ENCODE measurements around the gene GYS1. TPM values are rescaled to one million over a fixed set of nuclear protein-coding genes. Genes with fewer than 3 reads are reported as not detected.
"Not testable (repeated sequence)": the region's sequence is repeated elsewhere in the genome, so short reads cannot be mapped to it uniquely, and the experiment has no call there.

GYS1 gene
- total RNA-seq, 2 donors from 2014 or later = 28.0 to 39.5 TPM

DNA sequence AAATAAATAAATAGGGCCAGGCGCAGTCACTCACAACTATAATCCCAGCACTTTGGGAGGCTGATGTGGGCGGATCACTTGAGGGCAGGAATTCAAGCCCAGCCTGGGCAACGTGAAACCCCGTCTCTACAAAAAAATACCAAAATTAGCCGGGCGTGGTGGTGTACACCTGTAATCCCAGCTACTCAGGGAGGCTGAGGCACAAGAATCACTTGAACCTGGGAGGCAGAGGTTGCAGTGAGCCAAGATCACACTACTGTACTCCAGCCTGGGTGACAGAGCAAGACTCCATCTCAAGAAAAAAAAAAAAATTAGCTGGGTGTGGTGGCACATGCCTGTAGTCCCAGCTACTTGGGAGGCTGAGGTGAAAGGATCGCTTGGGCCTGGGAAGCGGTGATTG is 67.2 kb downstream of the GYS1 start:
- intact Hi-C loops (cut with DNase I); DNase-seq (ENCODE audit: low spot score): not testable (repeated sequence)

DNA sequence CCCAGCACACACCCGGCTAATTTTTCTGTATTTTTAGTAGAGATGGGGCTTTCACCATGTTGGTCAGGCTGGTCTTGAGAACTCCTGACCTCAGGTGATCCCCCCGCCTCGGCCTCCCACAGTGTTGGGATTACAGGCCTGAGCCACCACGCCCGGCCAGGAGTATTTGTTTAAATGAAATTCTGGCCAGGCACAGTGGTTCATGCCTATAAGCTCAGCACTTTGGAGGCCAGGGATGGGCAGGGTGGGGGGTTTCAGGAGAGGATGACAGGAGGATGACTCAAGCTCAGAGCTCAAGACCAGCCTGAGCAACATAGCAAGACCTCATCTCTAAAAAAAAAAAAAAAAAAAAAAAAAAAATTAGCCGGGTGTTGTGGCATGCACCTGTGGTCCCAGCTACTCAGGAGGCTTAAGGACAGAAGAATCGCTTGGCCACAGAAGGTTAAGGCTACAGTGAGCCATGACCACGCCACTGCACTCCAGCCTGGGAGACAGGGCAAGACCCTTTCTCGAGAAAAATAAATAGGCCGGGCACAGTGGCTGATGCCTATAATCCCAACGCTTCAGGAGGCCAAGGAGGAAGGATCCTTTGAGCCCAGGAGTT is 67.8 kb downstream of the GYS1 start:
- no peak for DNase-seq (ENCODE audit: low spot score)
- intact Hi-C loops (cut with DNase I) = no loop called here

DNA sequence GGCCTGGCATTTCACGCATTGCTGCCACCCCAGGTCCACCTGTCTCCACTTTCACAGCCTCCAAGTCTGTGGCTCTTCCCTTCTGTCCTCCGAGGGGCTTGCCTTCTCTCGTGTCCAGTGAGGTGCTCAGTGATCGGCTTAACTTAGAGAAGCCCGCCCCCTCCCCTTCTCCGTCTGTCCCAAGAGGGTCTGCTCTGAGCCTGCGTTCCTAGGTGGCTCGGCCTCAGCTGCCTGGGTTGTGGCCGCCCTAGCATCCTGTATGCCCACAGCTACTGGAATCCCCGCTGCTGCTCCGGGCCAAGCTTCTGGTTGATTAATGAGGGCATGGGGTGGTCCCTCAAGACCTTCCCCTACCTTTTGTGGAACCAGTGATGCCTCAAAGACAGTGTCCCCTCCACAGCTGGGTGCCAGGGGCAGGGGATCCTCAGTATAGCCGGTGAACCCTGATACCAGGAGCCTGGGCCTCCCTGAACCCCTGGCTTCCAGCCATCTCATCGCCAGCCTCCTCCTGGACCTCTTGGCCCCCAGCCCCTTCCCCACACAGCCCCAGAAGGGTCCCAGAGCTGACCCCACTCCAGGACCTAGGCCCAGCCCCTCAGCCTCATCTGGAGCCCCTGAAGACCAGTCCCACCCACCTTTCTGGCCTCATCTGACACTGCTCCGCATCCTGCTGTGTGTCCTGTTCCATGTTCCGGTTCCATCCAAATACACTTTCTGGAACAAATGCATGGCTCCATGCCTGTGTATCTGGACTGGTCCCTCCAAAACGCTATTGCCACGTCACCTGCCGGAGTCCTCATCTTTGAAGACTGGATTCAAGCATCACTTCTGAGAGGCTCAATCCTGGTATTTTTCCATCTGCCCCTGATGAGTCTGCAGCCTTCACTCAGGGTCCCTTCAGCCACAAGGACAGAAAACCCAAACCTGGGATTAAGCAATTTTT is 70.3 kb downstream of the GYS1 start:
- intact Hi-C loops (cut with DNase I) = no loop called here
- DNase-seq (ENCODE audit: low spot score) = no peak

DNA sequence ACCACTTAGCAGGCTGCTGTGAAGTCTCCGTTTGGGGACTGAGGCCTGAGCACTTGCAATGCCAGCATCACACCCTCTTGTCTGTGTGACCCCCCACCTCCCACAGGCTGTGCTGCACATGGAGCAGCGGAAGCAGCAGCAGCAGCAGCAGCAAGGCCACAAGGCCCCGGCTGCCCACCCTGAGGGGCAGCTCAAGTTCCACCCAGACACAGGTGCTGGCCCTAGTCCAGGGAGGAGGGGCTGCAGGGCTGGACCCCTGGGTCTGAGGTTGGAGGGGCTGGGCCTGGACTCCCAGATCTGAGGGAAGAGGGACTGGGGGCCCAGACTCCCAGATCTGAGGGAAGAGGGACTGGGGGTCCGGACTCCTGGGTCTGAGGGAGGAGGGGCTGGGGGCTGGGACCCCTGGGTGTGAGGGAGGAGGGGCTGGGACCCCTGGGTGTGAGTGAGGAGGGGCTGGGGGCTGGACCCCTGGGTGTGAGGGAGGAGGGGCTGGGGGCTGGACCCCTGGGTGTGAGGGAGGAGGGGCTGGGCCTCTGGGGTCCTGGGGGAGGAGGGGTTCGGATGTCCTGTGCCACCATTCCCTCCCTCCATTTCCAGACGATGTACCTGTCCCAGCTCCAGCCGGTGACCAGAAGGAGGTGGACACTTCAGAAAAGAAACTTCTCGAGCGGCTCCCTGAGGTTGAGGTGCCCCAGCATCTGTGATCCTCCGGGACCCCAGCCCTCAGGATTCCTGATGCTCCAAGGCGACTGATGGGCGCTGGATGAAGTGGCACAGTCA is 71.2 kb downstream of the GYS1 start:
- DNase-seq (ENCODE audit: low spot score) = no peak
- intact Hi-C loops (cut with DNase I) = no loop called here

- intact Hi-C loops (cut with DNase I) = no loop called here
- DNase-seq (ENCODE audit: low spot score) = no peak
These were observed 72.2 kb downstream of the GYS1 start for GRCh38 chr19:48920949-48921348.

- intact Hi-C loops (cut with DNase I); DNase-seq (ENCODE audit: low spot score): not testable (repeated sequence)
These were observed 73.8 kb downstream of the GYS1 start for GRCh38 chr19:48919271-48919670.

DNA sequence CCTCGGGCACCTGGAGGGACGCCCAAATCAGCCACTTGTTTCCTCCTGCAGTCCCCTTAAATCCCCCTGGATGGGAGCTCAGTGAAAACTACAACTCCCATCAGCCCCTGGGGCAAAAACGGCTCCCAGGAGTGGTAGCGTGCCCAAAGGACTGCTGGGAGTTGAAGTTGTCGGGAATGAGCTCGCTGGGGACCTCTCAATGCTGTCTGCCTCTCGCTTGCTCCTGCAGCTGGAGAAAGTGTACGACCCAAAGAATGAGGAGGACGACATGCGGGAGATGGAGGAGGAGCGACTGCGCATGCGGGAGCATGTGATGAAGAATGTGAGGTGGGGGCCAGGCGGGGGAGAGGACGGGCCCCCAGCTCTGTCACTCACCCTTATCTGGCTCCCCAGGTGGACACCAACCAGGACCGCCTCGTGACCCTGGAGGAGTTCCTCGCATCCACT is 74.3 kb downstream of the GYS1 start:
- DNase-seq (ENCODE audit: low spot score) = no peak
- intact Hi-C loops (cut with DNase I) = no loop called here

Small RNA genes within 50 kb of the gene (microRNA-seq; reads per million reads assigned to microRNA genes)
- 0 to 0.26 reads per million in 2 donors for gene MIR6798 (ENCODE audit: borderline microRNAs expressed in 2 of 2)

Other genes starting within 250 kb of the GYS1 start
- under 1 TPM; 0.52 to 0.56 TPM for gene IZUMO1, start 246.4 kb downstream of the GYS1 start, total RNA-seq
- gene FUT1, start 240.7 kb downstream of the GYS1 start, total RNA-seq = 1 to 10 TPM; 1.5 to 2.1 TPM
- gene FGF21, start 237.8 kb downstream of the GYS1 start, total RNA-seq = not detected
- 10 to 100 TPM; 21.7 to 24.9 TPM for gene BCAT2, start 182.3 kb downstream of the GYS1 start, total RNA-seq
- gene HSD17B14, start 156.8 kb downstream of the GYS1 start, total RNA-seq = 1 to 10 TPM; 5.6 to 6.6 TPM
- gene PLEKHA4, start 124.7 kb downstream of the GYS1 start, total RNA-seq = 10 to 100 TPM; 91.0 to 91.2 TPM
- gene PPP1R15A, start 120.9 kb downstream of the GYS1 start, total RNA-seq = 100 to 1,000 TPM in 1 of 2 donors, 10 to 100 TPM in 1; 72.8 to 172 TPM
- 1 to 10 TPM in 1 of 2 donors, under 1 TPM in 1; 0.86 to 1.9 TPM for gene TULP2, start 94.6 kb downstream of the GYS1 start, total RNA-seq
- gene NUCB1, start 93.0 kb downstream of the GYS1 start, total RNA-seq = 100 to 1,000 TPM; 219 to 282 TPM
- gene DHDH, start 59.6 kb downstream of the GYS1 start, total RNA-seq = not detected
- gene BAX, start 38.4 kb downstream of the GYS1 start, total RNA-seq = 10 to 100 TPM; 44.6 to 53.4 TPM
- 1,000 to 10,000 TPM; 2,854 to 3,275 TPM for gene FTL, start 28.0 kb downstream of the GYS1 start, total RNA-seq
- 10 to 100 TPM; 34.7 to 43.1 TPM for gene RUVBL2, start 578 bp upstream of the GYS1 start, total RNA-seq
- gene LHB, start 23.8 kb upstream of the GYS1 start, total RNA-seq = not detected
- gene CGB3, start 31.0 kb upstream of the GYS1 start, total RNA-seq = not detected
- not detected for gene CGB2, start 38.6 kb upstream of the GYS1 start, total RNA-seq
- not detected for gene CGB1, start 43.6 kb upstream of the GYS1 start, total RNA-seq
- gene CGB5, start 50.5 kb upstream of the GYS1 start, total RNA-seq = not detected
- gene CGB8, start 55.8 kb upstream of the GYS1 start, total RNA-seq = not detected
- not detected for gene CGB7, start 64.4 kb upstream of the GYS1 start, total RNA-seq
- gene NTF4, start 71.5 kb upstream of the GYS1 start, total RNA-seq = not detected
- not detected for gene KCNA7, start 79.4 kb upstream of the GYS1 start, total RNA-seq
- gene SNRNP70, start 92.1 kb upstream of the GYS1 start, total RNA-seq = 100 to 1,000 TPM; 114 to 124 TPM
- 1 to 10 TPM; 9.0 to 9.3 TPM for gene LIN7B, start 121.1 kb upstream of the GYS1 start, total RNA-seq
- gene C19orf73, start 125.8 kb upstream of the GYS1 start, total RNA-seq = under 1 TPM in 1 of 2 donors, not detected in 1; 0.81 TPM
- 1 to 10 TPM; 3.6 to 4.9 TPM for gene PPFIA3, start 126.2 kb upstream of the GYS1 start, total RNA-seq
- gene HRC, start 162.1 kb upstream of the GYS1 start, total RNA-seq = 1 to 10 TPM; 1.1 to 2.4 TPM
- 10 to 100 TPM; 20.5 to 36.0 TPM for gene TRPM4, start 164.5 kb upstream of the GYS1 start, total RNA-seq